ENCODE measurements around the gene ACTL7B.

- TF ChIP-seq POLR2A (IDR thresholded peaks at IDR 0.05) (no peak), CTCF (IDR thresholded peaks at IDR 0.05) (no peak)
These were observed 28.9 kb upstream of the ACTL7B start for GRCh38 chr9:108884701-108885100.

Data from body of pancreas (tissue), 4 donors.